Measurements from ENCODE around the gene JMJD1C. TPM values are rescaled to one million over a fixed set of nuclear protein-coding genes. Genes with fewer than 3 reads are reported as not detected.
"Not testable (repeated sequence)": the region's sequence is repeated elsewhere in the genome, so short reads cannot be mapped to it uniquely, and the experiment has no call there.

The JMJD1C gene
- total RNA-seq, 2 experiments from 2014 or later = 42.6 to 47.3 TPM

GRCh38 chr10:63286754-63287264, 179.0 kb downstream of the JMJD1C start:
- Mint-ChIP-seq H3K27me3 (no peaks in the 10 kb centered on the region), H3K4me1 (ENCODE audit: low read depth) (peaks cover 2% of the 10 kb centered on the region), H3K9me3 (no peaks in the 10 kb centered on the region), H3K36me3 (no peaks in the 10 kb centered on the region), H3K4me3 (no peak overlapping the region), H3K27ac (no peak overlapping the region)
- CTCF ChIA-PET = no interaction called here
- POLR2A ChIA-PET = no interaction called here
- no peak for DNase-seq
- intact Hi-C loops (cut with micrococcal nuclease) = no loop called here

GRCh38 chr10:63286340-63286739, 179.4 kb downstream of the JMJD1C start:
- H3K27ac Mint-ChIP-seq = no peak overlapping the region
- POLR2A ChIA-PET = no interaction called here

GRCh38 chr10:63283901-63284300, 181.9 kb downstream of the JMJD1C start:
- H3K27me3 Mint-ChIP-seq; DNase-seq; H3K4me3 Mint-ChIP-seq; POLR2A ChIA-PET; H3K36me3 Mint-ChIP-seq; intact Hi-C loops (cut with micrococcal nuclease); H3K27ac Mint-ChIP-seq; H3K4me1 Mint-ChIP-seq (ENCODE audit: low read depth); CTCF ChIA-PET; H3K9me3 Mint-ChIP-seq: not testable (repeated sequence)

More at GRCh38 chr10:63286340-63286739, 179.4 kb downstream of the JMJD1C start:
- Mint-ChIP-seq H3K27me3 (no peaks in the 10 kb centered on the region), H3K9me3 (no peaks in the 10 kb centered on the region), H3K36me3 (no peaks in the 10 kb centered on the region), H3K4me3 (no peak overlapping the region), H3K4me1 (ENCODE audit: low read depth) (peaks cover 2% of the 10 kb centered on the region)
- intact Hi-C loops (cut with micrococcal nuclease) = no loop called here
- no peak for DNase-seq
- CTCF ChIA-PET = no interaction called here

GRCh38 chr10:63283093-63283492, 182.7 kb downstream of the JMJD1C start:
- CTCF ChIA-PET = interaction anchor here (0.7 kb wide), 1 partner anchor 971 kb away, joined by 4 read pairs; no protein-coding TSS in a partner anchor
- no peaks in the 10 kb centered on the region for H3K27me3 Mint-ChIP-seq
- intact Hi-C loops (cut with micrococcal nuclease) = no loop called here

GRCh38 chr10:63281967-63282366, 183.8 kb downstream of the JMJD1C start:
- H3K36me3 Mint-ChIP-seq = no peaks in the 10 kb centered on the region
- intact Hi-C loops (cut with micrococcal nuclease) = no loop called here
- no peak overlapping the region for H3K27ac Mint-ChIP-seq
- no peak overlapping the region for H3K4me3 Mint-ChIP-seq
- no peak for DNase-seq
- H3K4me1 Mint-ChIP-seq (ENCODE audit: low read depth) = peaks cover 2% of the 10 kb centered on the region
- ChIA-PET CTCF (no interaction called here), POLR2A (interaction anchor here (0.6 kb wide), 1 partner anchor 134 kb away, joined by 3 read pairs; no protein-coding TSS in a partner anchor)
- H3K27me3 Mint-ChIP-seq = no peaks in the 10 kb centered on the region
- no peaks in the 10 kb centered on the region for H3K9me3 Mint-ChIP-seq

More at GRCh38 chr10:63283093-63283492, 182.7 kb downstream of the JMJD1C start:
- Mint-ChIP-seq H3K27ac (no peak overlapping the region), H3K4me3 (no peak overlapping the region), H3K9me3 (no peaks in the 10 kb centered on the region), H3K36me3 (no peaks in the 10 kb centered on the region), H3K4me1 (ENCODE audit: low read depth) (peaks cover 2% of the 10 kb centered on the region)
- POLR2A ChIA-PET = interaction anchor here (0.6 kb wide), 1 partner anchor 171 kb away, joined by 3 read pairs; no protein-coding TSS in a partner anchor
- DNase-seq = no peak

- H3K27me3 Mint-ChIP-seq = no peaks in the 10 kb centered on the region
- ChIA-PET CTCF (no interaction called here), POLR2A (interaction anchor here (1.9 kb wide), 1 partner anchor 11 kb away, joined by 5 read pairs; no protein-coding TSS in a partner anchor)
- no peak overlapping the region for H3K4me3 Mint-ChIP-seq
- H3K36me3 Mint-ChIP-seq = no peaks in the 10 kb centered on the region
- peaks cover 2% of the 10 kb centered on the region for H3K4me1 Mint-ChIP-seq (ENCODE audit: low read depth)
- intact Hi-C loops (cut with micrococcal nuclease) = no loop called here
- no peak overlapping the region for H3K27ac Mint-ChIP-seq
- H3K9me3 Mint-ChIP-seq = no peaks in the 10 kb centered on the region
- DNase-seq = no peak
Observed at GRCh38 chr10:63280386-63280785, 185.4 kb downstream of the JMJD1C start.

GRCh38 chr10:63275094-63275493, 190.7 kb downstream of the JMJD1C start:
- Mint-ChIP-seq H3K4me1 (ENCODE audit: low read depth) (peaks cover 23% of the 10 kb centered on the region), H3K27me3 (no peaks in the 10 kb centered on the region), H3K4me3 (no peak overlapping the region), H3K36me3 (no peaks in the 10 kb centered on the region), H3K9me3 (no peaks in the 10 kb centered on the region), H3K27ac (no peak overlapping the region)
- ChIA-PET POLR2A (interaction anchor here (0.9 kb wide), 1 partner anchor 10 kb away, joined by 3 read pairs; no protein-coding TSS in a partner anchor), CTCF (no interaction called here)
- intact Hi-C loops (cut with micrococcal nuclease) = no loop called here
- no peak for DNase-seq

- DNase-seq = no peak
- intact Hi-C loops (cut with micrococcal nuclease) = no loop called here
- H3K36me3 Mint-ChIP-seq = no peaks in the 10 kb centered on the region
- no peak overlapping the region for H3K4me3 Mint-ChIP-seq
- no peaks in the 10 kb centered on the region for H3K27me3 Mint-ChIP-seq
- H3K9me3 Mint-ChIP-seq = no peaks in the 10 kb centered on the region
- H3K4me1 Mint-ChIP-seq (ENCODE audit: low read depth) = peaks cover 27% of the 10 kb centered on the region
- peak overlapping the region; percentile 66 for H3K27ac Mint-ChIP-seq
- CTCF ChIA-PET = interaction anchor here (0.5 to 2.0 kb wide), 2 partner anchors 56 to 338 kb away, joined by 3 to 7 read pairs; no protein-coding TSS in a partner anchor
- POLR2A ChIA-PET = no interaction called here
Observed at GRCh38 chr10:63273577-63273976, 192.2 kb downstream of the JMJD1C start.

- H3K4me1 Mint-ChIP-seq (ENCODE audit: low read depth) = peaks cover 24% of the 10 kb centered on the region
- peaks cover 12% of the 10 kb centered on the region for H3K36me3 Mint-ChIP-seq
- intact Hi-C loops (cut with micrococcal nuclease) = loop anchor here (1.0 to 5.0 kb wide), 17 partner anchors 33 to 1367 kb away; partner anchors contain the start of genes ARID5B, EGR2 and REEP3
- POLR2A ChIA-PET = interaction anchor here (0.7 to 5.3 kb wide), 24 partner anchors 9 to 1220 kb away, joined by 3 to 22 read pairs (median 4); partner anchors contain the start of genes EGR2, NRBF2 and REEP3
- no peaks in the 10 kb centered on the region for H3K9me3 Mint-ChIP-seq
- H3K27ac Mint-ChIP-seq = peak overlapping the region; percentile 97
- CTCF ChIA-PET = interaction anchor here (0.6 to 2.9 kb wide), 9 partner anchors 44 to 451 kb away, joined by 3 to 14 read pairs (median 4); no protein-coding TSS in a partner anchor
- peak overlapping the region; percentile 97 for H3K4me3 Mint-ChIP-seq
- DNase-seq = peak; percentile 89
- H3K27me3 Mint-ChIP-seq = no peaks in the 10 kb centered on the region
Observed at GRCh38 chr10:63268798-63269503, 196.8 kb downstream of the JMJD1C start.

- intact Hi-C loops (cut with micrococcal nuclease) = loop anchor here (2.0 to 5.0 kb wide), 10 partner anchors 51 to 1366 kb away; partner anchors contain the start of genes ARID5B and REEP3
- H3K27ac Mint-ChIP-seq = peak overlapping the region; percentile 97
Observed at GRCh38 chr10:63268149-63268797, 197.5 kb downstream of the JMJD1C start.

GRCh38 chr10:63267414-63268148, 198.2 kb downstream of the JMJD1C start:
- H3K36me3 Mint-ChIP-seq = peaks cover 12% of the 10 kb centered on the region
- H3K4me3 Mint-ChIP-seq = peak overlapping the region; percentile 97
- H3K4me1 Mint-ChIP-seq (ENCODE audit: low read depth) = peaks cover 20% of the 10 kb centered on the region
- H3K27me3 Mint-ChIP-seq = no peaks in the 10 kb centered on the region
- POLR2A ChIA-PET = interaction anchor here (0.6 to 5.3 kb wide), 11 partner anchors 12 to 1218 kb away, joined by 3 to 22 read pairs (median 6); partner anchors contain the start of gene REEP3
- H3K27ac Mint-ChIP-seq = peak overlapping the region; percentile 97
- intact Hi-C loops (cut with micrococcal nuclease) = loop anchor here (2.0 to 5.0 kb wide), 10 partner anchors 51 to 1365 kb away; partner anchors contain the start of genes ARID5B and REEP3
- CTCF ChIA-PET = interaction anchor here (0.5 to 2.9 kb wide), 8 partner anchors 9 to 453 kb away, joined by 3 to 14 read pairs (median 4); partner anchors contain the start of gene REEP3
- DNase-seq = no peak
- H3K9me3 Mint-ChIP-seq = no peaks in the 10 kb centered on the region

More at GRCh38 chr10:63268149-63268797, 197.5 kb downstream of the JMJD1C start:
- no peak for DNase-seq
- Mint-ChIP-seq H3K4me1 (ENCODE audit: low read depth) (peaks cover 17% of the 10 kb centered on the region), H3K36me3 (peaks cover 12% of the 10 kb centered on the region), H3K27me3 (no peaks in the 10 kb centered on the region), H3K9me3 (no peaks in the 10 kb centered on the region), H3K4me3 (peak overlapping the region; percentile 97)
- POLR2A ChIA-PET = interaction anchor here (0.7 to 5.3 kb wide), 24 partner anchors 9 to 1219 kb away, joined by 3 to 22 read pairs (median 4); partner anchors contain the start of genes EGR2, NRBF2 and REEP3
- CTCF ChIA-PET = interaction anchor here (0.6 to 2.9 kb wide), 9 partner anchors 47 to 452 kb away, joined by 3 to 14 read pairs (median 5); partner anchors contain the start of gene REEP3
